Measurements from ENCODE around the gene PNMA8C. TPM values are rescaled to one million over a fixed set of nuclear protein-coding genes. Genes with fewer than 3 reads are reported as not detected.
"Not testable (repeated sequence)": the region's sequence is repeated elsewhere in the genome, so short reads cannot be mapped to it uniquely, and the experiment has no call there.

The PNMA8C gene
- total RNA-seq, 2 donors from 2014 or later = 0.08 TPM; not detected in 1

- no peaks in the 10 kb centered on the region for H3K27me3 ChIP-seq
- no peak for DNase-seq
- no peak overlapping the region for H3K9ac ChIP-seq (ENCODE audit: low read depth in 2 of 2, low read length in 2 of 2)
- no peaks in the 10 kb centered on the region for H3K36me3 ChIP-seq
- no peak for TF ChIP-seq CTCF (IDR thresholded peaks at IDR 0.05)
- no peaks in the 10 kb centered on the region for H3K9me3 ChIP-seq
- no peak overlapping the region for H3K27ac ChIP-seq
- H3K4me1 ChIP-seq = peaks cover 5% of the 10 kb centered on the region
- intact Hi-C loops (cut with DNase I) = no loop called here
- no peak overlapping the region for H3K4me3 ChIP-seq
These were observed 26.0 kb downstream of the PNMA8C start for GRCh38 chr19:46402725-46403124.

GRCh38 chr19:46397801-46398479 lies 30.8 kb downstream of the PNMA8C start:
- H3K36me3 ChIP-seq; H3K4me3 ChIP-seq; DNase-seq; H3K9ac ChIP-seq (ENCODE audit: low read depth in 2 of 2, low read length in 2 of 2); H3K27ac ChIP-seq; H3K27me3 ChIP-seq; intact Hi-C loops (cut with DNase I); H3K4me1 ChIP-seq; H3K9me3 ChIP-seq: not testable (repeated sequence)

DNA sequence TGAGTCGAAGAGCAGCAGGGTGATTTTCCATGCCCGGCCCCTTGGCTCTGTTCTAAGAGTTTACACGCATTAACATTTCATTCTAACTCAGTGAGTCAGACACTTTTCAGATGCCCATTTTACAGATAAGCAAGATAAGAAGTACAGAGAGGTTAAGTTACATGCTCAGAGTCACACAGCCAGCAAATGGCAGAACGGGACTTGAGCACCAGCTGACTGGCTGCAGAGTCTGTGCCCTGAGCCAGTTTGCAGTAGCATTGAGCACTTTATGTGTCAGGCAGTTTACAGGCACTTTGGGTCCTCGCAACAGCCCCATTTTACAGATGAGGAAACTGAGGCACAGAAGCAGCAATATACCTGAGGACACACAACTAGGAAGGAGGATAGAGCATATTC lies 34.3 kb downstream of the PNMA8C start:
- Histone ChIP-seq H3K9me3 (no peaks in the 10 kb centered on the region), H3K36me3 (peaks cover 6% of the 10 kb centered on the region), H3K27me3 (no peaks in the 10 kb centered on the region), H3K4me1 (no peaks in the 10 kb centered on the region), H3K9ac (ENCODE audit: low read depth in 2 of 2, low read length in 2 of 2) (no peak overlapping the region), H3K27ac (no peak overlapping the region), H3K4me3 (no peak overlapping the region)
- TF ChIP-seq CTCF (IDR thresholded peaks at IDR 0.05) = no peak
- DNase-seq = no peak
- intact Hi-C loops (cut with DNase I) = loop anchor here (5.0 kb wide), 2 partner anchors 112 to 123 kb away; no protein-coding TSS in a partner anchor

DNA sequence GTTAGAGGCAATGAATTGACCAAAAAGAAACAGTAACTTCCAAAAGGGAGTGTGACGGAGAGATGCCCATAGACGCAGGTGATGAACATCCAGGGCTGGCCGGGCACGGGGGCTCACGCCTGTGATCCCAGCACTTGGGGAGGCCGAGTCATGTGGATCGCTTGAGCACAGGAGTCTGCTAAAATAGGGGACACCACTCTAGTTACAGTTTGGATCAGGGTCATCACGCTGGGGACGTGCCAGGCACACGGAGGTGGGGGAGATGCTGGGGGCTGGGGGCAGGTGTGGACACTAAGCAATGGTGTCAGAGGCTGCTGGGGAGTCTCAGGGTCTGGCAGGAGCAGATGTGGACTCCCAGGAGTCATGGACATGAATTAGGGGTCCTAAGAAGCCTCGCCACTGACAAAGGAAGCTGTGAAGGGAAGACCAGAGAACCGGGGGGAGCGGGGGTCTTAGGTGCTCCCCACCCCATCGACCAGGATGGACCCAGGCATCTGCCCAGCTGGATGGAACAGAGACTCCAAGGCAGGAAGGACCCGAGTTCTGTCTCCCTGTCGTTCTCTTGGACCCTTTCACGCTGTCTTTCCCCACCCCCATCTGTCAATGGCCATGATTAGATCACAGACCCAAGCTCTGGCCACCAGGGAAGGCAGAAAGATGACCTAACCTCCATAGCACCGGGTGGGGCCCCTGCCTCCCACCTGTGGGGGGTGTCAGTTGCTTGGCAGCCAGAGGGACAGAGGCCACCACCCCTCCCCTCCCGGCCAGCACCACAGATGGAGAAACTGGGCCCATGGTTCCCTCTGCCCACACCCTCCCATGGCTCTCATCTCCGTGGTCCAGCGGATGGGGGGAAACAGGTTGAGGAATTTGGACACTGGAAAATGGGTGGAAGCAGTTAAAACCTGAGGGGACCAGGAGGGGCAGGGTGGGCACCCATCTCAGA lies 35.0 kb downstream of the PNMA8C start:
- Histone ChIP-seq H3K27me3 (no peaks in the 10 kb centered on the region), H3K4me3 (no peak overlapping the region), H3K9ac (ENCODE audit: low read depth in 2 of 2, low read length in 2 of 2) (no peak overlapping the region), H3K27ac (no peak overlapping the region), H3K36me3 (peaks cover 7% of the 10 kb centered on the region), H3K4me1 (no peaks in the 10 kb centered on the region), H3K9me3 (no peaks in the 10 kb centered on the region)
- intact Hi-C loops (cut with DNase I) = loop anchor here (5.0 kb wide), 2 partner anchors 111 to 124 kb away; no protein-coding TSS in a partner anchor
- TF ChIP-seq CTCF (IDR thresholded peaks at IDR 0.05) = no peak
- DNase-seq = no peak

DNA sequence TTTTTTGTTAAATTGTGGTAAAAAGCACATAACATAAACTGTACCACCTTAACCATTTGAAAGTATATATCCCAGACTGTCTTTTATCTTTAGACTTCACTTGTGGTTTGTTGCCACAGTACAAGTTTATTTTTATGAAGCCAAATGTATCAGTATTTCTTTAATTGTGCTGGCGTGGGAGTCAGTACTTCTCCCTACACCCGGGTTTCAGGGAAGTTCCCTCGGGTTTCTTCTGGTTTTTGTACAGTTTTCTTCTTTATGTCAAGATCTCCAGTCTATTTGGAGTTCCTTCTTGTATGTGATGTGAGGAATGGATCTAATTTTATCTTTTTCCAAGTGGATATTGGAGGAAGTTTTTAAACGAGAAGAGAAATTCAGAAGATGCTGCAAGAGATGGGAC lies 35.9 kb downstream of the PNMA8C start:
- peaks cover 7% of the 10 kb centered on the region for H3K36me3 ChIP-seq
- no peaks in the 10 kb centered on the region for H3K9me3 ChIP-seq
- no peak overlapping the region for H3K4me3 ChIP-seq
- H3K27me3 ChIP-seq = no peaks in the 10 kb centered on the region
- no peak overlapping the region for H3K27ac ChIP-seq
- H3K9ac ChIP-seq (ENCODE audit: low read depth in 2 of 2, low read length in 2 of 2) = no peak overlapping the region
- H3K4me1 ChIP-seq = no peaks in the 10 kb centered on the region
- intact Hi-C loops (cut with DNase I) = loop anchor here (5.0 kb wide), 2 partner anchors 111 to 124 kb away; no protein-coding TSS in a partner anchor
- TF ChIP-seq CTCF (IDR thresholded peaks at IDR 0.05) = no peak
- DNase-seq = no peak
